Activated naive CD8-positive, alpha-beta T cell treated with anti-CD3 and anti-CD28 coated beads, Interleukin-2, amount 50 U/mL, for 16 hours (primary cell): Measurements from ENCODE around the gene MUC21.
"Not testable (repeated sequence)": the region's sequence is repeated elsewhere in the genome, so short reads cannot be mapped to it uniquely, and the experiment has no call there.

Experiments
- DNase-seq: peaks from one replicate; pipeline ENCODE4 v3.0.0-alpha.2; 2020; ENCODE audit warnings: low read depth, low spot score

Gene MUC21

GRCh38 chr6:31008165-31008564 lies 24.6 kb downstream of the MUC21 start:
- no peak for DNase-seq

DNA sequence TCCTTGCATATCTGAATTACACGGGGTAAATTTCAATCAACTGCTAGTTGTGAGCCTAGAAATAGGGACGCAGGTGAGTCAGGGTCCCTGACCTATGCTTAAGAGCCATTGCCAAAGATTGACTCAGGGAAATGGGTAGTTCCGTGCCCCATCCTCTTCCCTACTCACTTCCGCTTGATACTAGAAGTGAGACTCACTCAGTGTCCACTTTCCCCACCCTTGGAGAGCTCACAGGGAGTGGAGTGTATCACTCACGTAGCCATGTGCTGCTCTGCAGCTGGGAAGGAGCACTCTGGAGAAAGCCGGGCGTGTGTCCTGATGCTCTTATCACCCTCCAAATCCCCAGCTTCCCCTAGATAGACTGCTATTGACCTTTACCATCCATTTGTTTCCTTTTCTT lies 26.2 kb downstream of the MUC21 start:
- no peak for DNase-seq

DNA sequence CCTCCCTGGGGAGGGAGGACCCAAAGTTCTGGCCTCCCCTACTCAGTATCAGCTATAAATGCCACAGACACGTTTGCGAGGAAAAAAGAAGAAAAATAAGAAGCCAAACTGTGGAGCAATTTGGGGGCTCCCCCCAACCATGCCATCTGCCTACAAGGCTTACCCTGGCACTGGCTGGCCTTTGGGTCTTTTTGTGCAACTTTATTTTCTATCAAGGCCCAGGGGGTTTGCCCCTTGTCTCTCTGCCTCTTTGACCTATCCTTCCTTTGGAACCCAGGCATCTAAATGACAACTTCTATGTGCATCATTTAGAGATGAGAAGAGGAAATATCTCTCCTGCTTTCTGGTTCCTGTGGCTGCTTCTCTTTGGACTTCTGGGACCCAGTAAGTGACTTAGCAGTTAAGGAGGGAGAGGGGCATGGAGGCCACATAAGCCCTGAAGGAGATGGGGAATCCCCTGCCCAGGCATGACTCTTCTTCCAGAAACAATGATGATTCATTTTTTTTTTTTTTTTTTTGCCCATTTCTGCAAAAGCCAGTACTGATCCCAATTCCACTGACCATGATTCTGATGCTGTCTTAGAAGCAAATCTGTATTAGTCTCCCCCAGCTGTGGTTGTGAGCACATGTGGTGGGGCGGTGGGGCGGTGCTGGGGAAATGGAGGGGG lies 27.0 kb downstream of the MUC21 start, which contains the start of gene MUC22:
MUC22 (plus strand) TSS at position 82 of the 668 bp plus-strand sequence; CDS start at position 315, 233 bp downstream.
- DNase-seq, result no peak

GRCh38 chr6:31011153-31011552 lies 27.6 kb downstream of the MUC21 start:
- no peak for DNase-seq

DNA sequence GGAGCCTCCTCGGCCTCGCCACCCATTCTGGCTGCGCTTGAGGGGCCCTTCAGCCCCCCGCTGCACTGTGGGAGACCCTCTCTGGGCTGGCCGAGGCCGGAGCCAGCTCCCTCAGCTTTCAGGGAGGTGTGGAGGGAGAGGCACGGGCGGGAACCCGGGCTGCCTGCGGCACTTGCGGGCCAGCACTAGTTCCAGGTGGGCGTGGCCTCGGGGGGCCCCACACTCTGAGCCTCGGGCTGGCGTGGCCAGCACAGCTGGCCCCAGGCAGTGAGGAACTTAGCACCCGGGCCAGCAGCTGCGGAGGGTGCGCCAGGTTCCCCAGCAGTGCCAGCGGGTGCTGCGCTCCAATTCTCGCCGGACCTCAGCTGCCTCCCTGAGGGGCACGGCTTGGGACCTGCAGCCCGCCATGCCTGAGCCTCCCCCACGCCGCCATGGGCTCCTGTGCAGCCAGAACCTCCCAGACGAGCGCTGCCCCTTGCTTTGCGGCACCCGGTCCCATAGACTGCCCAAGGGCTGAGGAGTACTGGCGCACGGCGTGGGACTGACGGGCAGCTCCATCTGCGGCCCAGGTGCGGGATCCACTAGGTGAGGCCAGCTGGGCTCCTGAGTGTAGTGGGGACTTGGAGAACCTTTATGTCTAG lies 33.3 kb downstream of the MUC21 start:
- DNase-seq, result no peak

GRCh38 chr6:31017436-31017835 lies 33.9 kb downstream of the MUC21 start:
- DNase-seq, result not testable (repeated sequence)

DNA sequence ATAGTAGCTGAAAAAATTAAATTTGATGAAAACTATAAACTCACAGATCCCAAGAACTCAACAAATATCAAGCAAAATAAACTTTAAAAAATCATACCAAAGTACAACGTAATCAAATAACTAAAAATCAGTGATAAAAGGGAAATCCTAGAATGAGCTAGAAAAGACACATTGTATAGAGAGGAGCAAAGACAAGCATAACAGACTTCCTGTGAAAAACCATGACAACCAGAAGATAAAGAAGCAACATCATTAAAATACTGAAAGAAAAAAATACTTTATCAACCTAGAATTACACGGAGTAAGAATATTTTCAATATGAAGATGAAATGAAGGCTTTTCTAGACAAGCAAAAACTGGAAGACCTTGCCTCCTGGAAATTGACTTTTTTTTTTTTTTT lies 36.5 kb downstream of the MUC21 start:
- DNase-seq, result no peak

DNA sequence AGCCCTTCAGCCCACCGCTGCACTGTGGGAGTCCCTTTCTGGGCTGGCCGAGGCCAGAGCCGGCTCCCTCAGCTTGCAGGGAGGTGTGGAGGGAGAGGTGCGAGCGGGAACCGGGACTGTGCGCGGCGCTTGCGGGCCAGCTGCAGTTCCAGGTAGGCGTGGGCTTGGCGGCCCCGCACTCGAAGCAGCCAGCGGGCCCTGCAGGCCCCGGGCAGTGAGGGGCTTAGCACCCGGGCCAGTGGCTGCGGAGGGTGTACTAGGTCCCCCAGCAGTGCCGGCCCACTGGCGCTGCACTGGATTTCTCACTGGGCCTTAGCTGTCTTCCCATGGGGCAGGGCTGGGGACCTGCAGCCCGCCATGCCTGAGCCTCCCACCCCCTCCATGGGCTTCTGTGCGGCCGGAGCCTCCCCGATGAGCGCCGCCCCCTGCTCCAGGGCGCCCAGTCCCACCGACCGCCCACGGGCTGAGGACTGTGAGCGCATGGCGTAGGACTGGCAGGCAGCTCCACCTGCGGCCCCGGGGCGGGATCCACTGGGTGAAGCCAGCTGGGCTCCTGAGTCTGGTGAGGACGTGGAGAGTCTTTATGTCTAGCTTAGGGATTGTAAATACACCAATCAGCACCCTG lies 37.2 kb downstream of the MUC21 start:
- DNase-seq, result not testable (repeated sequence)

- DNase-seq, result not testable (repeated sequence)
These were observed 38.4 kb downstream of the MUC21 start for GRCh38 chr6:31021705-31022531.

DNA sequence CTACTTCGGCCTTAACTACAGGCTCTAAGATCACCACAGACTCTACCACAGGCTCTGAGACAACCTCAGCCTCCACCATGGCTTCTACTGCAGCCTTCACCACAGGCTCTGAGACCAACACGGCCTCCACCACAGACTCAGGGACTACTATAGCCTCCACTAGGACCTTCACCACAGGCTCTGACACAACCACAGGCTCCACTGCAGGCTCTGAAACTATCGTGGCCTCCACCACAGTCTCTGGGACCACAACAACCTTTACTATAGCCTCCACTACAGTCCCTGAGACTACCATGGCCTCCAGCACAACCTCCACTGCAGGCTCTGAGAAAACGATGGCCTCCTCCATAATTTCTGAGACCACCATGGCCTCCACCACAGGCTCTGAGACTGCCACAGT lies 42.1 kb downstream of the MUC21 start:
- no peak for DNase-seq

- DNase-seq, result no peak
These were observed 47.6 kb downstream of the MUC21 start for GRCh38 chr6:31031095-31031494.

- no peak for DNase-seq
These were observed 49.6 kb downstream of the MUC21 start for GRCh38 chr6:31033075-31033474.

DNA sequence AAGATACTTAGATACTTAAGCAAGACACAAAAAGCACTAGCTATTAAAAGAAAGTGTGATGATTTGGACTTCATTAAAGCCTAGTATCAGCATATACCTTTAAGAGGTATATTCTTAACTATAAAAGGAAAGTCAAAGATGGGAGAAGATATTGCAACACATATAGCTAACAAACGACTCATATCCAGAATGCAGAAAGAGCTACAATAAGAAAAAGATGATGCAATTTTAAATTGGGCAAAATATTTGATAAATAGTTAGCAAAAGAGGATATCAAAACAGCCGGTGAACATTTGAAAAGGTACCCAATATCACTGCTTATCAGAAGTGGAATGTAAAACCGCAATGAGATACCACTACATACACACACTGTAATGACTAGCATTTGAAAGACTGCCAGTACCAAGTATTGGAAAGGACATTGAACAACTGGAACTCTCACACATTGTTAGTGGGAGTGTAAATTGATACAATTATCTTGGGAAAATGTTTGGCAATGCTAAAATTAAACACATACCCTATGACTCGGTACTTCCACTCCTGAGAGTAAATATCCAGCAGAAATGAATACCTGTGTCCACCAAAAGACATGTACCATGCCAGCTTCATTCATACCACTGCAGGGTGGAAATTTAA lies 52.5 kb downstream of the MUC21 start:
- DNase-seq, result no peak

- DNase-seq, result no peak
These were observed 53.7 kb downstream of the MUC21 start for GRCh38 chr6:31037169-31037568.

- DNase-seq, result no peak
These were observed 54.2 kb downstream of the MUC21 start for GRCh38 chr6:31037682-31038081.

- DNase-seq, result no peak
These were observed 55.0 kb downstream of the MUC21 start for GRCh38 chr6:31038559-31038958.
